OCI-M2 (cell line): ENCODE measurements around the gene OSBPL8.

ENCODE experiments used
- DNase-seq: peaks from one replicate; lab custom pipeline; 2025; ENCODE audit not compliant: unreplicated experiment; lab: John Stamatoyannopoulos, UW

OSBPL8 gene

DNA sequence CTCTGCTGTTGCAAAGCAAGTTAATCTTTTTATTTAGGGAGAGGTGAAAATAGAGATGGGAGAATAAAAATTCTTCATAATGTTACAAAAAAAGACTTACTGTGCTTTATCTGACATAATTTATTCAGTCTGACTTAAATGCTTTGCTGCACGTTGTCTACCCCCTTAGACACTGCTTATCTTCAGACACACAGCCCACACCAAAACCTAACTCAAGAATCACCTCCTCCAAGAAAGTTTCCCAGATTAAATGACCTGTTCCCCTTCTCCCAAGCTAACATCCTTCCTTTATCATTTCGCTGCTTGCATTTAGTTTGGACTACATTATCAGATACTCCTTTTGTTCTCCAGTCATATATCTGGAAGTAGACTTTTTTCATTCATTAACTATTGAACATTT, 3.8 kb downstream of the OSBPL8 start:
- no peak for DNase-seq

DNA sequence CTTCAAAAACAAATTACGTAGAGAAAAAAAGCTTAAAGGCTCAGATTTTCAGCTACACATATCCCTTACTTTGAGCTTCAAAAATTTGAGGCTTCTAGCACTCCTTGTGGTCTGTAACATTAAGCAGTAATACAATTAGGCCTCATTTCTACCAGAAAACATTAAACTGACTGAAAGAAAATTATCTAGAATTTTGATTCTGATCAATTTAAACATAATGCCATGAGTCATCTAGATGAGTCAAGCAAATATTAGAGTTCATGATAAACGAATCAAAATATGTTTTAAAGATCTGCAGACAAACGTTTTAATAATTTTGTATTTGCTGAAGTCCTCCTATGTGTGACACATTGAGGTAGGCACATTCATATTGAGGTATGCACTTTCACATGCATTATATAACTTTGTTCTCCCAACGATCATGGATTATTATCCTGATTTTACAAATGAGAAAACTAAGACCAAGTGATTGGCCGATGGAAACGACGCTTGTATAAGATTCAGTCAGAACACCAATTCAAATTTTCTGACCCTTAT, 4.3 kb downstream of the OSBPL8 start:
- DNase-seq: no peak

DNA sequence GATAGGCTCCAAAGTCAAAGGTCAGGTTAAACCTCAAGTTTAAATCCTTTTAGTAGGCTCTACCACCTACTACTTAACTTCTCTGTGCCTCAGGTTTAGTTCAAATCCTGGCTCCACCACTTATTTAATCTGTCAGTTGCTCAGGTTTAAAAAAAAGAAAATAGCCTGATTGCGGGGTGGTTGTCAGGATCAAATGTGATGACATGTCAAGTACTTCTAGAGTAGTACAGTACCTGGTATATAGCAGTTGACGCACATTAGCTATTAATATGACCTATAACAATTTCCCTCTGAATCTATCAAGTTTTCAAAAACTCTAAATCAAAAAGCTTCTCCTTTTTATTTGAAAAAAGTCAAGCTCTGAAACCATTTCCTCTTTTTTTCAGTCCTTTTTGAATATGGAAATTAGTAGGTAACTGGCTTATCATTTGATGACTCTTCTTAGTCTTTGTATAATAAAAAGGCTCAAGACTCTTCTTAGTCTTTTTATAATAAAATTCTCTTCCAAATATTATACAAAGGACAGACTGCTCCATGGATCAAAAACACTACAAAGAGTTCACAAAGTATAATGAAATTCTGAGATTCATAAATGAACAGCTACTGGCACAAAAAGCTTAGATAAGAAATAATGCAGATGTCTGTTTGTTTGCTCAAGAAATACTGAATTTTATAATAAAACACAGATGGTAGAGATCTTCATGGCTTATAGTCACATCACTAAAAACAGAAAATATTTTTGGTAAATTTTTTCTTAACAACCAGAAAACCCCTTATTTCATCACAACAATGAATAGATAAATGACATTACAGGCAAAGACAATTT, 5.0 kb downstream of the OSBPL8 start:
- DNase-seq: no peak

DNA sequence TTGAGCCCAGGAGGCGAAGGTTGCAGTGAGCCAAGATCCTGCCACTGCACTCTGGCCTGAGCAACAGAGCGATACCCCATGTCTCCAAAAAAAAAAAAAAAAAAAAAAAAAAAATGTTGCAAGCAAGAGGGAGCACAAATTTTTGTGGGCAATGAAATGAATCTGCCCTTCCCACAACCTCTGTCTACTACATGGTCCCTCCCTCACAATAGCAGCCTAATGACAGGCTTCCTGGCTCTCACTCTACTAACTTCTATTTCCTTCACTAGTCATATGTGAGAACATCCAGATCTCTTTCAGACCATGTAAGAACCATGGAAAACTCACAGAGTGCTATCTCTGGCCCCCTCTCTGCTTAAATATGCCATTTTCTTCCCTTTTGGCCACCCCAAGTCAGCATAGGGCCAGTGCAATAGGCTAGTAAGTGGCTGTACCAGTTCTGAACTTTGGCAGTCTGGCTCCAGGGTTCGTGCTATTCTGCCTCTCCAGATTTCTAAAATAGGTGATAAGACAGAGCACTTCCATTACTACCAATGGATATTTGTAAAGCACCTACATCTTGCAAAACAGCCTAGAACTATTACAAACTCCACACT, 7.1 kb downstream of the OSBPL8 start:
- no peak for DNase-seq

DNA sequence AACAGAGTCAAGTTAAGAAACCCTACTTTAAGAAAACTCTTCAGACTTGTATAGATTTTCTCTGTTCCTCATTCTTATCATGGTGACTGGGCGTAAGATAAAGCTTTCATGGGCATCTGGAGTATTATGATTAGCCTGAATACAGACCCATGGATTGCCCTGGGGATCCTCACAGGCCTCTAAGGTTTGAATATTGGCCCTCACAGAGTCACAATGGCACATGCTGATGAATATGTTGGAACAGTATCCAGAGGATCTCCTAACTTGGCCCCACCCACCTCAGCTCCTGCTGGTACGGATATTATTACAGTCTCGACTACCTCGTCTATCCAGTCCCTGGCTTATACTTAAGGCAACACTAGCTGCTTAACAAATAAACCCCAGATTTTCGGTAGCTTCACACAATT, 8.1 kb downstream of the OSBPL8 start:
- DNase-seq: peak; percentile 55

DNA sequence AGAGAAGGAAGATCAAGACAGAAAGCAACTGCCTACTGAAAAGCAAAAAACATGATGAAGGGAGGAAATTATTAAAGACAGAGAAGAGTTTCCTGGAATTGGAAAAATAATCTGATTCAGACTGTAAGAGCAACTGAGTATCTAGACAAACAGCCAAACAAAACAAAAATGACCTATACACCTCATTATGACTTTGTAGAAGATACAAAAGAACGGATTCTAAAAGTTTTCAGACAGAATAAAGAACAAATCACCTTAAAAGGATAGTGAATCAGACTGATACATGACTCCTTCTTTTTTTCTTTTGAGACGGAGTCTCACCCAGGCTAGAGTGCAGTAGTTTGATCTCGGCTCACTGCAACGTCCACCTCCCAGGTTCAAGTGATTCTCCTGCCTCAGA, 10.4 kb downstream of the OSBPL8 start:
- no peak for DNase-seq

DNA sequence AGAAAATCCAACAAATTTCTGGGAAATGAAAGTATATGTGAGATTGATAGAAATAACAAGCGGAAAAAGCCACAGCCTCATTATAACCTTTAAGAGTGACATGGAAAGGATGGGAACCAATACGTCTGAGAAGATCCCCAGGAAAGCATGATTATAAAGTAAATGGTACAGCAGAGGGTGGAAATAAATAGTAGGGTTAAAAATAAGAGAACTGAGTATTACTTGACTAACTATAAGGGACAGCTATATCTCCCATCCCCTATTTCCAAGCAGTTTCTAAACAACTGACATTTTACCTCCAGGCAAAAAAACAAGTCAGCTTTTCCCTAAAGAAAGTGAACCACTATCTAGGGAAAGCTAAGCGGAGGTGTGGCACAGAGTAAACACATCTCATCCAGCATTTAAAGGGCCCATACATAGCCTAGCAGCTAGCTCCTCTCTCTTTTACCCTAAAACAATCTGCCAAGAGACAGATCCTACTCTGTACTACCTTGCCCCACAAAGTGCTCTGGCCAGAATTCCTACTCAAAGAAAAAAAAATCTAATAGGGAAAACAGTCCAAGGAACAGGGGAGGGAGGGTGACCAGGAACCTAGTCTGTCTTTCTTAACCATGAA, 11.2 kb downstream of the OSBPL8 start:
- DNase-seq: no peak

DNA sequence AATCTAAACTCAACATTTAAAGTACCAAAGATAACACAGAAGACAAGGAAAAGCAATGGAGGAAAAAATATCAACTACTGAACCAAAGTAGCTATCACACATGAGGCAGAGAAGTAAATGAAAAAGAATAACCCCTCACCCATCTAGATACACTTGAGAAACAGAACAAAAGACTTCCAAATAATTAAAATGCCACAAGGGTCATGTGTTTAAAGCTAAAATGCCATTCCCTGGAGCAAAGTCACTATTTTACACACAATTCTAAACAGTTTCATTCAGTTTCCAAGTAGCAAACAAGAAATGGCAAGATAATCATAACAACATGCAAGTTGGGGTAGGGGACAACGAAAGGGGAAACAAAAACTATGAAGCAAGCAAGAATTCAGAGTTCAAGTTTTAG, 12.0 kb downstream of the OSBPL8 start:
- no peak for DNase-seq

DNA sequence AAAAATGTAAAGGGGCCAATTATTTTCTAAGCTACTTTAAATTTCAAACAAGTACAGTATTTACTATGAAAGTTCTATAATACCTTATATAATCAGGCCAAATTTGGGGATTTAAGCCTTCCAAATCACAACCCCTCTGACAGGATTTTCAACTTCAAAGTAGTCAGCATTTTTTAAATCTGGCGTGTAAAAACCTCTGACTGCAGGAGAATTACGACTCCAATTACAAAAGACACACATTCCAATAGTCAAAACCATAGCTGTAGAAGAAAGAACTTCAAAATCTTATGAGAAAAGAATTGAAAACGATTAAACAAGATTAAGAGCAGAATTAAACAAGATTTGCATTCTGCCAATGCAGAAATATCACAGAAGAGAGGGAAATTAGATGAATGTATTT, 12.7 kb downstream of the OSBPL8 start:
- no peak for DNase-seq

DNA sequence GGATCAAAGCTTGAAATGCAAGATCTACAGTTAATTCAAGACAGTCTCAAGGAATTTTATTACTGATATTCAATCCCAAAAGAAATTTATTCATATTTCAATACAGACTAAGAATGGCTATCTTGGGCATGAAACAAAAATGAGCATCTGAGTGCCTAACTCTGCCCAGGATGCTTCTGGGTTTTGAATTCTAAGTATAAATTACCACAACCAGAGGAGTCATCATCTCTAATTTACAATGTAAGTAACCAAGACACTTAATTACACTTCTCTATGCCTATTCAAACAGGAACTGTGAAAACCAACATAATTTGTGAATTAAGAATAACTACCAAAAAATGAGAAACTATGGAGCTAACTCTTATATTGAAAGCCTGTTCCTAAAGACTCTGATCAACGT, 14.1 kb downstream of the OSBPL8 start:
- no peak for DNase-seq

DNA sequence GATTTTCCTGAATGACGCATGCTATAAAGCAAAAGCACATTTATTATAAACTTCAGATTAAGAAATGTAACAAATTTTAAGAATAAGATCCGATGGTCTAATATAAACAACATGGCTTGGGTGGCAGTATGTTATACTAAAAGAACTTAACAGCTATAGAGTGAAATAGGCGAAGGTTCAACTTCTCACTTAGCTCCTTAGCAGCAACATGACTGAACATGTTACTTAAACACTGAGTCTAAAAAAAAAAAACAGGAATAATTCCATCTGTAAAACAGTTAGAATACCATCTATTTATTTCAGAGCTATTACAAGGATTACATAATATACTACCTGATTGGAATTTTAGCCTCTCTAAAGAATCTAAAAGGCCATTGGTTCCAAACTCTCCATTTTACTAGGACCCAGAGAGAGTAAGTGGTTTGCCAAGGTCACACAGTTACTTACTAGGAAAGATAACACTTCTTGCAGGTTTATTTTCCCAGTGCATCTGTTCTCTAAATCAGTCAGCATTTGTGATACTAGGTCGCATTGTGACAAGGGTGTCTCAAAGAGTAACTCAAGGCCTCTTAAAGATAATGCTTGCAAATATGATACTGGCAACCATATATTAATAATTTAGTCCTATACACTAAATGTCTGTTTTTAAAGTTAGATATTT, 14.8 kb downstream of the OSBPL8 start:
- DNase-seq: no peak

DNA sequence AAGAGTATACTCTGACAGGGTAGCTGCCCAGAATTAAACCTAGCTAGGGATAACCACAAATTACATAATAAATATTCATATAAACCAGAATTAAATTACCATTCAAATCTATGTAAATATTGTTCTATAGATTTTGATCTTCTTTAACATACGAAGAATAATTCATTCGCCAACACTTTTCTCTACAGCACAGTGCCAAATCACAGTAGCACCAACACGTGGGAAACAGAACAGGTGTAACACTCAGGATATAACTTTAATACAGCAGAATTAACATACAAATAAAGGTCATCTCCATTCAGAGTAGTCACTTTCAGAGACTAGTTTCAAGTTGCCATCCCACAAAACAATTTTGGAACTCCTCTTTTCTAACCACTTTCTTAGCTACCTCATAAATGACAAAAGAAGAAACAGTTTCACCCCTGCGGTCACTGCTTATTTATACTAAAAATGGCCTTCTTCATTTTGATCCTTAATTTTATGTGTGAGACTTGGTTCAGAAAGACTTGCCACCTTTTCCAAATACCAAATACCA, 15.7 kb downstream of the OSBPL8 start:
- no peak for DNase-seq

DNA sequence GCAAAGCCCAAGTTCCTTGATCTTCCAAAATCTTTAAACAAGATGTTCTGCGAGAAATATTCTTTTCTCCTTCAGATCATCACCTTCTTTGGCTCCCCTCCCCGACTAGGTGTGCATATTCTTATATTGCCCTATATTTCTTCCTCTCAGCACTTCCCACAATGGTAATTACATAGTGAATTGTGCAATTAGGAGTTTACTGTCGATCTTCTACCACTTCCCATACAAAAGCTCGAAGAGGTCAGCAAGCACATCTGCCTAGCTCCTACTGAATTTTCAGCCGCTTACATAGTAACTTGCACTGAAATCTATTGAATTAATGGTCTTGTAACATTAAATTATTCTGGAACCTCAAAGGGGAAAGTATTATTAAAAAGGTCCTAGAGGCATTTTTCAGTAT, 16.7 kb downstream of the OSBPL8 start:
- no peak for DNase-seq

DNA sequence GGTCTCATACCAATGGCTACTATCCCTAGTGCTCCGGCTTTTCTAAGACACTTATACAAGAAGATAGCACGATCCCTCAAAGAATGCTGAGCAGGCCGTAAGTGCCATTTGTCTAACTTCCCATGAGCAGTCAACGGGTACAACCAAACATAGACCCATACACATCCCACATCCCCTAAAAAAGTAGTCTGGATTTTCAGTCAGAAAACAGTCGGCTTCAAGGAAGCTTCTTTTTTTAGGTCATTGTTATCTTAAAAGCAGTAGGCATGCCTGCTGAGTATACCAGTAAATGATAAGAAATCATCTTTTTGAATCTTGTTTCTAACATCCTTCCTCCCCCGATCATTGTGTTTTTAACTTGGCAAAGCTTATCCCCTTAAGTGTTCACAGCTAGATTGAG, 19.8 kb downstream of the OSBPL8 start:
- no peak for DNase-seq

DNA sequence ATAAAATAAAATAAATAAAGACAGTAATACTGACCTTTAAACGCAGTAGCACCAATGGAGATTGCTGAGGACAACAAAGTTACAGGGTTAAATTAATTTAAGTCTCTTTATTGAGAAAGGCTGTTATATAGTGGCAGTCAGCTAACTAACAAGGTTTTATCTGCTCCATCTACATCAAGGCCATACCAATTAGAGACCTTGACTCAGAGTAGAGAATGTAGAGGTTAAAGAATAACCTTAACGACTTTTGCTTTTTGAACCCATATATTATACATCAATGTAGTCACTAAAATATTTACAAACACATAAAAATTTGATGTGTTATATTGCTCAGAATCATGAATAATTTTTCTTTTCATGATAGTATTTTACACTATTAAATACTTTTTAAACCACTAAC, 21.6 kb downstream of the OSBPL8 start:
- no peak for DNase-seq

DNA sequence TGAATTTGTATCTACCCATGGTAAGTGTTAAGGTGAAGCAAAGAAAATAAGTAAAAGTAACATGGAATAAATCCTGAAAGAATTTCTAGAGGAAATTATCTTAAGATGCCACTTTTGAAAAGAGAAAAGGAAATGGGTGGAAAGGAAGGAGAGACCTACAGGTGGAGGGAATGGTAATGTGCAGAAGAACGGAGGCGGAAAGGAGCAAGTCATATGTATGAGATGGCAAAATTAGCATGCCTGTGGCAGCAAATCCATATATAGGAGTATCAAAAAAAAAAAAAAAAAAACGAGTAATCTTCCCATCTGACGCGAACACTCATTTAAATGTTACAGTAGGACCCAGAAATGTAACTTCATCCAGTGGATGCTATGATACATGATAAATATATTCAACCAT, 23.0 kb downstream of the OSBPL8 start:
- no peak for DNase-seq

DNA sequence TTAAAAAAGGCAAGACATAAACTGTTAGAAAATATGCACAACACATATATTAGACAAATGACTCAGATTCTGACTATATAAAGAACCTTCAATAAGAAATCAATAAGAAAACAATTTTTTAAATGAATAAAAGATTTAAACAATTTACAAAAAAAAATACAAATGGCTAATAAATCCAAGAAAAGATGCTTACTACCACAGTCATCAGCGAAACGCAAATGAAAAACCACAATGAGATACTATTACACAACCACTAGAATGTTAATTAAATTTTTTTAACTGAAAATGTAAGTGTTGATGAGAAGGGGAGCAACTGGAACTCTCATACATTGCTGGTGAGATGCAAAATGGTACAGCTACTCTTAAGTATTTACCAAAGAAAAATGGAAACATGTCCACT, 24.4 kb downstream of the OSBPL8 start:
- no peak for DNase-seq

DNA sequence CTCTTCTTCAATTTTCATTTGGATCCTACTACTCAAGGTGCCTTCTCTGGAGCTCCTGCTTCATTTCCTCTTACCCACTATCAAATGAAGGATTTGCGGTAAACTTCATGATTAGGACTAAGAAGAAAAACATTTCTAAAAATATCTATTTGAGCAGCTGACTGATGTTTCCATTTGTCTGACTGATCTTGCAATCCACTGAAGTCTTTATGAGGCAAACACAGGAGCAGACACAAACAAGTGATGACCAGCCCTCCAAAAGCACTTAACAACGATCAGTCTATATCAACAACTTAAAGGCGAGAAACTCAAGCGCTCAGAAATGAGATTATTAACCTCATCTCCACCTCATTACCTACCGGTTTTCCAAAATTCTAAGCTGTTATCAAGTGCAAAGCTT, 26.2 kb downstream of the OSBPL8 start:
- DNase-seq: no peak

DNA sequence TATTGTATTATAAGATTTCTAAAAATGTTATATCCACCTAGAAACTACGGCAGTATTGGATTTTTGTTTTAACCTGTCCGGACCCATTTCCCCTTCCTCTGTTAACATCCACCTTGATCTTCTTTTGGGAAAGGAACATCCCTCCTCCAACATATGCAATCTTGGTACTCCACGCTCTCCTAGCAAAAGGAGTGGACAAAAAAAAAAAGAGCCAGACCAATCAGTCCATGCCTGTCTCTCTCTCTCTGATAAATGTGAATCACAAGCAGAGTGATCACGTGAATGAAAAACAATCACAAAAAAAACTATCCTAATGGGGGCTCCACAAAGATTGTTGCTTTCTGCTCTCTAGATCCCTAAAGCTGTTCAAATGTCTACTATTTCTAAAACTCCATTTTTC, 27.1 kb downstream of the OSBPL8 start:
- no peak for DNase-seq

DNA sequence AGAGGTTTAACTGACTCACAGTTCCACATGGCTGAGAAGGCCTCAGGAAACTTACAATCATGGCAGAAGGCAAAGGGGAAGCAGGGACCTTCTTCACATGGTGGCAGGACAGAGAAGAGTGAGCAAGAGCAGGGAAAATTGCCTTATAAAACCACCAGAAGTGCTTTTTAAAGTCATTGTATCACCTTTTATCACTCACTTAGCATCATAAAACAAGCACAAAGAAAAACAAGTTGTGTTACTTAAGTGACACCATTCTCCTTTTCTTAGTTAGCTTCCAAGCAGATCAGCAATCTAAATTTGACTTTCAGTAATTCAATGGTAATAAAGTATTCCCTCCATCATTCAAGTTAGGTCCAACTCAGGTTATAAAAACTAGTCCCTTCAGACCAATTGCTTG, 28.5 kb downstream of the OSBPL8 start:
- DNase-seq: no peak

DNA sequence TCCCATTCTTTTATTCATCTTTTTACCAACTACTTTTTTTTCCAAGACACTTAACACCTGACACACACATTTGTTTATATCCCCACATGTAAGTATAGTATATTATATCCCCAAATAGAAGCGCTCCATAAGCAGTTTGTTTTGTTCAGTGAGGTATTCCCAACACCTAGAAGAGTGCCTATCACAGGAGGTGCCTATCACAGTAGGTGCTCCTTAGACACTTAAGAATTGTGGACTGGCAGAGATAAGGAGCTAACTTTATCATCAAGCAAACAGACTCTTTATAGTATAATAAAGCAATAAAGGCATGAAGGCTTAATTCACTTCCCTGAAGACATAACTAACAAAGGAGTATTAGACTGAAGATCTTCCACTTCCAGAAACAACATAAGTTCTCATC, 29.1 kb downstream of the OSBPL8 start:
- no peak for DNase-seq
